GM12878 (cell line): Measurements from ENCODE around the gene OLIG2.

ENCODE experiments used
- EZH2 ChIP-seq: IDR thresholded peaks from 2 replicates; pipeline ENCODE4 v1.6.1; 2012; ENCODE audit warnings: low read depth, mild to moderate bottlenecking, control low read depth, inconsistent platforms, low read length, borderline replicate concordance; ENCODE audit not compliant: control insufficient read depth
- GABPA ChIP-seq: IDR thresholded peaks from 2 replicates; pipeline ENCODE4 v1.6.1; 2014; ENCODE audit warnings: antibody characterized with exemption, low read depth, mild to moderate bottlenecking, inconsistent platforms
- POLR2A ChIP-seq: IDR thresholded peaks from 2 replicates; pipeline ENCODE4 v1.6.1; 2011; ENCODE audit warnings: low read depth, mild to moderate bottlenecking, low read length
- TAF1 ChIP-seq: IDR thresholded peaks from 2 replicates; pipeline ENCODE4 v1.6.1; 2011; ENCODE audit warnings: mild to moderate bottlenecking, low read depth, low read length, borderline replicate concordance
- TF ChIP-seq, protein P1 (sequence below), 3 experiments: IDR thresholded peaks in 2 of 3; conservative IDR thresholded peaks in 1 of 3; 2 replicates each; pipeline ENCODE4 v1.5.1; 2011; ENCODE audit warnings: low read depth in 3 of 3, low read length in 3 of 3, mild to moderate bottlenecking in 3 of 3, control low read depth in 2 of 3, moderate library complexity in 2 of 3, inconsistent platforms in 1 of 3, mixed read lengths in 1 of 3; ENCODE audit not compliant: control insufficient read depth in 2 of 3, insufficient read depth in 1 of 3; ENCODE audit errors: extremely low read depth in 1 of 3
- TF ChIP-seq, protein P2 (sequence below): fragments of 450-650 bp; IDR thresholded peaks from 2 replicates; pipeline ENCODE4 v1.6.1; 2017; ENCODE audit warnings: mild to moderate bottlenecking

DNA sequence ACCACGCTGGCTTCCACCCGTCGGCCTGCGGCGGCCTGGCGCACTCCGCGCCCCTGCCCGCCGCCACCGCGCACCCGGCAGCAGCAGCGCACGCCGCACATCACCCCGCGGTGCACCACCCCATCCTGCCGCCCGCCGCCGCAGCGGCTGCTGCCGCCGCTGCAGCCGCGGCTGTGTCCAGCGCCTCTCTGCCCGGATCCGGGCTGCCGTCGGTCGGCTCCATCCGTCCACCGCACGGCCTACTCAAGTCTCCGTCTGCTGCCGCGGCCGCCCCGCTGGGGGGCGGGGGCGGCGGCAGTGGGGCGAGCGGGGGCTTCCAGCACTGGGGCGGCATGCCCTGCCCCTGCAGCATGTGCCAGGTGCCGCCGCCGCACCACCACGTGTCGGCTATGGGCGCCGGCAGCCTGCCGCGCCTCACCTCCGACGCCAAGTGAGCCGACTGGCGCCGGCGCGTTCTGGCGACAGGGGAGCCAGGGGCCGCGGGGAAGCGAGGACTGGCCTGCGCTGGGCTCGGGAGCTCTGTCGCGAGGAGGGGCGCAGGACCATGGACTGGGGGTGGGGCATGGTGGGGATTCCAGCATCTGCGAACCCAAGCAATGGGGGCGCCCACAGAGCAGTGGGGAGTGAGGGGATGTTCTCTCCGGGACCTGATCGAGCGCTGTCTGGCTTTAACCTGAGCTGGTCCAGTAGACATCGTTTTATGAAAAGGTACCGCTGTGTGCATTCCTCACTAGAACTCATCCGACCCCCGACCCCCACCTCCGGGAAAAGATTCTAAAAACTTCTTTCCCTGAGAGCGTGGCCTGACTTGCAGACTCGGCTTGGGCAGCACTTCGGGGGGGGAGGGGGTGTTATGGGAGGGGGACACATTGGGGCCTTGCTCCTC lies 1.9 kb downstream of the OLIG2 start:
- TF ChIP-seq, protein P1, sequence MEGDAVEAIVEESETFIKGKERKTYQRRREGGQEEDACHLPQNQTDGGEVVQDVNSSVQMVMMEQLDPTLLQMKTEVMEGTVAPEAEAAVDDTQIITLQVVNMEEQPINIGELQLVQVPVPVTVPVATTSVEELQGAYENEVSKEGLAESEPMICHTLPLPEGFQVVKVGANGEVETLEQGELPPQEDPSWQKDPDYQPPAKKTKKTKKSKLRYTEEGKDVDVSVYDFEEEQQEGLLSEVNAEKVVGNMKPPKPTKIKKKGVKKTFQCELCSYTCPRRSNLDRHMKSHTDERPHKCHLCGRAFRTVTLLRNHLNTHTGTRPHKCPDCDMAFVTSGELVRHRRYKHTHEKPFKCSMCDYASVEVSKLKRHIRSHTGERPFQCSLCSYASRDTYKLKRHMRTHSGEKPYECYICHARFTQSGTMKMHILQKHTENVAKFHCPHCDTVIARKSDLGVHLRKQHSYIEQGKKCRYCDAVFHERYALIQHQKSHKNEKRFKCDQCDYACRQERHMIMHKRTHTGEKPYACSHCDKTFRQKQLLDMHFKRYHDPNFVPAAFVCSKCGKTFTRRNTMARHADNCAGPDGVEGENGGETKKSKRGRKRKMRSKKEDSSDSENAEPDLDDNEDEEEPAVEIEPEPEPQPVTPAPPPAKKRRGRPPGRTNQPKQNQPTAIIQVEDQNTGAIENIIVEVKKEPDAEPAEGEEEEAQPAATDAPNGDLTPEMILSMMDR (IDR thresholded peaks at IDR 0.05 in 2 of 3, conservative IDR thresholded peaks at IDR 0.05 in 1 of 3; ENCODE audit: control insufficient read depth in 2 of 3, extremely low read depth in 1 of 3, insufficient read depth in 1 of 3, low read depth in 3 of 3, low read length in 3 of 3): no peak
- TF ChIP-seq GABPA: no peak
- TF ChIP-seq TAF1: no peak
- TF ChIP-seq, protein P2, sequence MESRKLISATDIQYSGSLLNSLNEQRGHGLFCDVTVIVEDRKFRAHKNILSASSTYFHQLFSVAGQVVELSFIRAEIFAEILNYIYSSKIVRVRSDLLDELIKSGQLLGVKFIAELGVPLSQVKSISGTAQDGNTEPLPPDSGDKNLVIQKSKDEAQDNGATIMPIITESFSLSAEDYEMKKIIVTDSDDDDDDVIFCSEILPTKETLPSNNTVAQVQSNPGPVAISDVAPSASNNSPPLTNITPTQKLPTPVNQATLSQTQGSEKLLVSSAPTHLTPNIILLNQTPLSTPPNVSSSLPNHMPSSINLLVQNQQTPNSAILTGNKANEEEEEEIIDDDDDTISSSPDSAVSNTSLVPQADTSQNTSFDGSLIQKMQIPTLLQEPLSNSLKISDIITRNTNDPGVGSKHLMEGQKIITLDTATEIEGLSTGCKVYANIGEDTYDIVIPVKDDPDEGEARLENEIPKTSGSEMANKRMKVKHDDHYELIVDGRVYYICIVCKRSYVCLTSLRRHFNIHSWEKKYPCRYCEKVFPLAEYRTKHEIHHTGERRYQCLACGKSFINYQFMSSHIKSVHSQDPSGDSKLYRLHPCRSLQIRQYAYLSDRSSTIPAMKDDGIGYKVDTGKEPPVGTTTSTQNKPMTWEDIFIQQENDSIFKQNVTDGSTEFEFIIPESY: no peak
- TF ChIP-seq EZH2: no peak
- TF ChIP-seq POLR2A: no peak
